ENCODE measurements around the gene RNF141.

Gene RNF141

GRCh38 chr11:10561043-10561818 lies 20.2 kb upstream of the RNF141 start:
- DNase-seq (ENCODE audit: low read depth), result no peak

GRCh38 chr11:10558288-10558687 lies 17.3 kb upstream of the RNF141 start:
- no peak for DNase-seq (ENCODE audit: low read depth)

DNA sequence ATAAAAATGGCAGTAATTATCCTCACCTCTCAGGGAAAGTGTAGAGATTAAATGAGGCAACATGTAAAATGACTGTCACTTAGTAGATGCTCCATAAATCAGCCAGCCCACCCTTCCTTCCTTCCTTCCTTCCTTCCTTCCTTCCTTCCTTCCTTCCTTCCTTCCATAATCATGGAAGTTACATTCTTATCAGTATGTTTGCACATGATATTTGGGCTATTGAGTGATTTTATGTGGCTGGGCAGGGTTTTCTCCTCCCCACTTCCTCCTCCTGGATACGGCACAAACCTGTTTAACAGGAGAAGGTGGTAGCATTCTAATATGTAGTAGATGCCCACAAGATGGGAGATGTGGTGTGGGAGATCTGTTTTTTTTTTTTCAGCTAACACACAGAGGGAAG lies 15.6 kb upstream of the RNF141 start:
- peak; percentile 29 for DNase-seq (ENCODE audit: low read depth)

GRCh38 chr11:10551845-10552352 lies 10.9 kb upstream of the RNF141 start:
- no peak for DNase-seq (ENCODE audit: low read depth)

DNA sequence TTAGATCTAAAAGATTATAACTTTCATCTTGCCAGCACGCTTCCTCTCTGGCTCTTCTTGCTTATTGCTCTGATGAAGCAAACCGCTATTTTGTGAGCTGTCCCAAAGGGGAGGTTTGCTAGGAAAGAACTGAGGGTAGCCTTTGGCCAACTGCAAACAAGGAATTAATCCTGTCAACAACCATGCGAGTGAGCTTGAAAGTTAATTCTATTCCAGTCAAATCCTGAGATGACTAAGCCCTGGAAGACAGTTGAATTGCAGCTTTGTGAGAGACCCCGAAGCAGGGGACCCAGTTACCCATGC lies 10.3 kb upstream of the RNF141 start:
- no peak for DNase-seq (ENCODE audit: low read depth)

DNA sequence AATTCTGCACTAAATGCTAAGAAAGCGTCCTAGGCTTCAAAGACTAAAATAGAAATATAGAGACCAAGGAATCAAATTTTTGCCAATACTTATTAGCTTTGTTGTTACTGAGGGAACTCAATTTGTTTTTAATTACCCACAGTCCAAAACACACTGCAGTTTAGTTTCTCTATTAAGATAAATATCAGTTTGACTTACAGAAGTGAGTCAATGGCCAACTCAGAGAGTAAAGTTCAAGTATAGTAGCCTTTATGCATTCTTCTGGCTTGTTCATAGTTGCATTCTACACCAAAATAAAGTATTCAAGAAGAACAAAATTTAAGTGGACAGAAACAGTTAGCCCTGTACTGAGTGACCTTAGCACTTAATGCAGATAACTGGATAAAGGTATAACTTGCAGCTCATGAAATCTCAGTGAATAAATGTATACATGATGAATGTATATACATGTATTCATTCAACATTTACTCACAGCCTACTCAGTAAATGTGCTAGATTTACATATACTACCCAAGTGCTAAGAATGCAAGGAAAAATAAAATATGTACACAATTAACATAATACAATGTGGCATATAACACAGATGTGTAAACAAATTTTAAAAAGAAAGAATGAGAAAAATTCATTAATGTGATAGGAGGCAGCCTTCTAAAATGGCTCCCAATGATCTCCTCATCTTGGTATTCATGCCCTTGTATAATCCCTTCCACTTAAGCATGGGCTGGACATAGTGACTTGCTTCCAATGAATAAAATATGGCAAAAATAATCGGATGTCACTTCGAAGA lies 9.7 kb upstream of the RNF141 start:
- no peak for DNase-seq (ENCODE audit: low read depth)

GRCh38 chr11:10544491-10545465 lies 3.8 kb upstream of the RNF141 start:
- no peak for DNase-seq (ENCODE audit: low read depth)

DNA sequence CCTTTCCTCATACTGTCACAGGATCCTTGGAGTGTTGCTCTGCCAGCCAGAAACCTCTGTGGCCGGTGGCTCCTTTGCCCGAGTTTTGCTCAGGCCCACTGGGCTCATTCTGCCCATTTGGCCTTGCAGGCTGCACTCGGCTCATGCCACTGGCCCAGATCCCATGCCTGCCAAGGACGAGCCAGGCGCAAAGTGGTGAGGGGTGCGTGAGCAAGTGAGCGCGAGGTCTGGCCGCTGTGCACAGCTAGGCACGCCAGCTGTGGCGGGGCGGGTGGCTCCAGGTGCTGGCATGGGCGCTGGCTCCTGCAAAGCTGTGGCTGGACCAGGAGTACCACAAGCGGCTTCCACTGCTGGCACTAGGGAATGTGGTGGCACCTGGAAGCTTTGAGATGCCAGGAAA lies 2.8 kb upstream of the RNF141 start:
- no peak for DNase-seq (ENCODE audit: low read depth)

- no peak for DNase-seq (ENCODE audit: low read depth)
Measured at GRCh38 chr11:10542776-10543175, 1.8 kb upstream of the RNF141 start.

DNA sequence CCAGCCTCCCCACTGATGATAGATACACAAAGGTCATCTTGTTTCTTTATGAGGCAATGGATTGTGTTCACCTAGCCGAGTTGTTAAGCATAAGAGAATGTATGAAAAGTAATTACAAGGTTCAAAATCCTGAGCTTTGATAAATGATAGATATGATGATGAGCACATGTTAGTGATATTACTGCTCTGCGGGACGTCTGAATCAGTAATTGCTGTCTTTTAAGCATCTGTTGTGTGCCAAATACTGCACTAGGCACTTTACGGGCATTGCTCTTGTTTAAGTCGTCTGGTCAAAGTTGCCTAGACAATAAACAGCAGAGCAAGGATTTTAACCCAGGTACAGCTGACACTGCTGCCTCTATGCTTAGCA lies 559 bp upstream of the RNF141 start:
- DNase-seq (ENCODE audit: low read depth), result no peak

DNA sequence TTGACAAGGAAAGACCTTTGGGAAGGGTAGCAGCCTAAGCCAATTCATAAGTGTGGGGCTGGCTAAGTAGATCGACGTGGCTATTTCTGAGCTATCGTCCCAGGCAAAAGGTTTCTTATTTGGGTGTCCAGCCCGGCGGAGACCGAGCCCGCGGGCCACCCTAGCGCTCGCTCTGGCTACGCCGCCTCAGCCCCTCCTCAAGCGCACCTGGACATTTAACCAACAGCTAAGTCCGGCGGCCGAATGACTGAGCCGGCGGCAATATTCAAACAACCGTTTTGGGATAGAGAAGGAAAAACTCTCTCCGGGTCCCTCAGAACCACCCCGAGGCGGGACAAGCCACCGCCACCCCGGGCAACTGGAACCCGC lies 457 bp downstream of the RNF141 start:
- no peak for DNase-seq (ENCODE audit: low read depth)

DNA sequence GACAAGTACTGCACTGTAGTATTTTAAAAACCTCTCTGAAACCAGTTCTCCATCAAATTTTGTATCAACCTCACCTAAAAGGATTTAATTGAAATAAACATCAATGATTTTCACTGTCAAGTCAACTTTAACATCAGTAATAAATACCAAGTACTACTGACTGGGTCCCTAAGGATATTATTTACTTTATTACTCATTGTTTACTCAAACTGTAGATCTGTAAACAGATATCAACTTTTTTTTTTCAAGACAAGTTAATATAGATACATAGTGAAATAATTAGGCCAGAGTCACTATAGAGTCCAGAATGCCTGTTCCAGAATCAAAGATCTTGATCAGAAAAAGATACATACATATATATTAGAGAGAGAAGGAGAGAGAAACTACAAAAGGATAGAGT lies 1.6 kb downstream of the RNF141 start:
- DNase-seq (ENCODE audit: low read depth), result no peak

- no peak for DNase-seq (ENCODE audit: low read depth)
Measured at GRCh38 chr11:10538924-10539323, 2.1 kb downstream of the RNF141 start.

DNA sequence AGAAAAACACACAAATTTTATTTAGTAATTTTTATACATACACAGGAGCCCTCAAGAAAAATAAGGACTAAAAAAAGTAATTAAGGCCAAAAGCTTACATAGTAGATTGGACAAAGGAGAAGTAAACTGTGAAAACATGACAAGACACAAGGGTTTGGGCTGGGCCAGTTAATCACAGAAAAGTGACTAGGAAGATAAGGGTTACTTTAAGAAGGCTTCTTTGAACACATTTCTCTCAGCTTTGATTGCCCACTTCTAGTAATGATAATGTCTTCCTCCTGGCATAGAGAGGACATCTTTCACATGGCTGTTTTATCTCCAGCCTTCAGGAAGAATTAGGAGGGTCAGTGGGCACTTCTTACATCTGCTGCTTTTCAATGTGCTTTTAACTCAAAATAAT lies 3.4 kb downstream of the RNF141 start:
- no peak for DNase-seq (ENCODE audit: low read depth)

DNA sequence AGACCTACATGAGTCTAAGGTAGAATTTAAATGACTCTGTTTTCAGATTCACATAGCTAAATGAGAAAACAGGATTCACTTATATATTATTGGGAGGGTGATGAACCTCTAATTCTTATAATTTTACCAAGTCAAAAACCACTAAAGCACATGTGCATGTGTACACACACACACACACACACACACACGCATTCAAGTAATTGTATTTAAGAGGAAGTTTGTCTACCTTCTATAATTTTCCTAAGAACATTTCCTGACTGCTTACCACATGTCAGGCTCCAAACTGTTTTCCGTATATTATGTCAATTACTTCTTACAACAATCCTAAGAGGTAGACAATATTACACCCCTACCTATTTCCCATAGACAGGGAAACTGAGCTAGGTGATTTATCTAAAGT lies 6.7 kb downstream of the RNF141 start:
- no peak for DNase-seq (ENCODE audit: low read depth)

DNA sequence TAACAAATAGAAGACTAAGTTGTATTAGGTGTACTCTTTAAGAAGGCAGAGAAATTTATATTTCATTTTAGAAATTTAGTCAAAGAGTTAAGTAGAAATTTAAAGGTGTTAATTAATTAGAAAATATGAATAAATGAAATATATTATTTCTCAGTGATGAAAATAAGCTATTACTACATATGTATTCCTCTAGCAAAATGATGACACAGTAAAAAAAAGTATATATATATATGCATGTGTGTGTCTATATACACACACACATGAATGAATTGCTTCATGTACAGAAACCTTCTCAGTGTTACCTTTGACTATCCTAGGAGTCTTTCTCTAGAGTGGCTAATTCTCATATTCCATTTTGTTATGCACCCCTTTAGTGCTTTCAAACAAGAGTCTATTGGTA lies 7.7 kb downstream of the RNF141 start:
- no peak for DNase-seq (ENCODE audit: low read depth)

DNA sequence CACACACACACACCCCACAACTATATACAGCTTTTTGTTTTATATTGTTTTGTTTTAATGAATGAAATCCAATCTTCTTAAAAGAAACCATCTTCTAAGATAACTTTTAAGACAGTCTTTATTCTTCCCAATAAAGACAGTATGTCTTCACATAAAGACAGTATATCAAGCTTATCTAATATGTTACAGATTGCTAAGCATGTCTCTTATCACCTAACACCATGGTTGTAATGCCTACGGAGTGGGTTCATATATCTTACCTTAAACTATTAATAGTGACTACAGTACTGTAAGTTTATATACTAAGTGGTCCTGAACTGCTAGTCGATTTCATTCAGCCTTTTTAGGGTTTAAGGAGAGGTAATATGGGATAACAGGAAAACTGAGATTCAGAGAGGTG lies 8.5 kb downstream of the RNF141 start:
- DNase-seq (ENCODE audit: low read depth), result no peak

DNA sequence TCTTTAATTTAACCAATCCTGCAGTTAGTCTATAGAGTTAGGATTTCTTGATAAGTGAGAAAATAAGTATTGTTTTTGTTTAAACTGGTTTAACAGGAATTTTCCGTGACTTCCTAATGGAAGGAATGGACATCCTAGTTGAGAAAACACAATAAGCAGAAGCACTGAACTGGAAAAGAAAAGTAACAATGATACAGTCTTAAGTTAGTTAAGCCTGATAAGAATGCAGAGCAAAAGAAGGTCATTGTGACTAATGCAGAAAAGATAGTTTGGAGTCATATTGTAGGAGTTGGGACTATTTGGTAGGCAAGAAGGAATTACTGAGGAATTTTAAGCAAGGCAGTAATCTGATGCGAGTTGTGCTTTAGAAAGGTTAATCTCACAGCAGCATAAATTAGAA lies 11.7 kb downstream of the RNF141 start:
- no peak for DNase-seq (ENCODE audit: low read depth)

GRCh38 chr11:10528121-10528520 lies 12.9 kb downstream of the RNF141 start:
- DNase-seq (ENCODE audit: low read depth), result no peak

GRCh38 chr11:10526974-10527918 lies 13.7 kb downstream of the RNF141 start:
- DNase-seq (ENCODE audit: low read depth), result no peak

- DNase-seq (ENCODE audit: low read depth), result no peak
Measured at GRCh38 chr11:10524471-10524870, 16.5 kb downstream of the RNF141 start.

Measured in CMK (cell line).